NCI-H524 treated with DMSO at 0.1 percent for 48 hours (cell line): ENCODE results near the gene PSMC3IP.
"Not testable (repeated sequence)": the region's sequence is repeated elsewhere in the genome, so short reads cannot be mapped to it uniquely, and the experiment has no call there.

Source experiments
- DNase-seq: peaks from one replicate; lab custom pipeline; 2025; lab: John Stamatoyannopoulos, UW

The PSMC3IP gene

GRCh38 chr17:42560246-42560645, 17.3 kb downstream of the PSMC3IP start:
- no peak for DNase-seq

GRCh38 chr17:42559075-42559474, 18.5 kb downstream of the PSMC3IP start:
- no peak for DNase-seq

DNA sequence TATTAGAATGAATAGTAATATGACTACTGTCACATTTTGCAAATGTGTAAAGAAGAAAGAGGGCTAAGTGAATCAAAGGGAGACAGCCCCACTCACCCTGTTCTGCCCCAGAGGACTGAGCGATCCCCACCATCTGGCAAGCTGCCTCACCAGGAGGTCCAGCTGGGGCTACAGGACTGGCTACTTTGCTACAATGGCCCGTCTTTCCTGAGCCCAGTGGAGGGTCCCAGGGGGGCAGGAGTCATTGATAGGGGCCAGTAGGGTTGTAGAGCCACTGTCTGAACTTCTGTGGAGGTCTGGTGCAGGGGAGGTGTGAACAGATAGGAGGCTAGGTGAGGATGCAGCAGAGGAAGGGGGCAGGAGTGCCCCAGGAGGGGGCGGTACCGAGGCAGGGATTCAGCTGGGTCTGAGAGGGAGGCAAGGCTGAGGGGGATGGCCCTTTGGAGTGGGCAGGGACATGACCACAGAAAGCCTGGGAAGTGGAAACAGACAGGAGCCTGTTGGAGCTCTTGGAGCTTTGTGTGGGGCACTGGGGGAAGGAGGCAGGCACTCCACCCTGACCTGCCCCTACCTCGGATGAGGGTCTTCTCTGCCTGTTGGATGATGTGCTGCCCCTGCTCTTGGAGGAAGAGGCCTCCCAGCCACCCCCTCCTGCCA, 21.4 kb downstream of the PSMC3IP start:
- DNase-seq, result not testable (repeated sequence)

DNA sequence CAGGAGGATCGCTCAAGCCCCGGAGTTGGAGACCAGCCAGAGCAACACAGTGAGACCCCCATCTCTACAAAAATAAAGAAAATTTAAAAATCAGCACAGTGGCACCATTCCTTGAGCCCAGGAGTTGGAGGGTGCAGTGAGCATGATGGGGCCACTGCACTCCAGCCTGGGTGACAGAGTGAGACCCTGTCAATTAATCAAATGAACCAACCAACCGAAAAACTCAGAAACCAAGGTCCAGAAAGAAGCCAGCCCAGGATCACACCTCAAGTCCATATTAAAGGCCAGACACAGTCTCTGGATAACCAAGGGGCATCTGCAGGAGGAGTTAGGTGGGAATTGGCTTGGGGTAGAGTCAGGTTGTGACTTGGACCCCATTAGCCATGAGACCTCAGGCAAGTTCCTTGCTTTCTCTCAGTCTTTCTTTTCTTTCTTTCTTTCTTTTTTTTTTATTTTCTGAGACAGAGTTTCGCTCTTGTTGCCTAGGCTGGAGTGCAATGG, 22.4 kb downstream of the PSMC3IP start:
- no peak for DNase-seq

GRCh38 chr17:42554250-42555121, 23.0 kb downstream of the PSMC3IP start:
- no peak for DNase-seq

GRCh38 chr17:42553866-42554249, 23.7 kb downstream of the PSMC3IP start:
- DNase-seq, result no peak

DNA sequence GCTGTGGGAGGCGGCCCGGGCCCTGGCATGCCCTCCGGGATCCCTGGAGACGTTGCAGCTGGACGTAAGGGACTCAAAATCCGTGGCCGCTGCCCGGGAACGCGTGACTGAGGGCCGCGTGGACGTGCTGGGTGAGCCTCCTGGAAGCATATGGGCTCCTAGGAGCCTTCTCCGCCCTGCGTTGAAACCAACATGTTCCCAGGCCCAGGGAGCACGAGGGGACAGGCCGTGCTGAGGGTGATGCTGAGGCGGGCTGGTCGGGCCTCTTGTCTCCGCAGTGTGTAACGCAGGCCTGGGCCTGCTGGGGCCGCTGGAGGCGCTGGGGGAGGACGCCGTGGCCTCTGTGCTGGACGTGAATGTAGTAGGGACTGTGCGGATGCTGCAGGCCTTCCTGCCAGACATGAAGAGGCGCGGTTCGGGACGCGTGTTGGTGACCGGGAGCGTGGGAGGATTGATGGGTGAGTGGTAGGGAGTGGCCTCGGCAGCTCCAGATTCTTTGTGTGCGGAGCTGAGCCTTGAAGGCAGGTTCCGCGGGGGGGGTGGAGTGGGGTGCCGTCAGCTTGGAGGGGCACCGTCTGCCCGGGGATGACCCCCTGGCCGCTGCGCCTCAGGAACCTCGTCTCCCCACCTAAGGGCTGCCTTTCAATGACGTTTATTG, 24.2 kb downstream of the PSMC3IP start:
- DNase-seq, result no peak

DNA sequence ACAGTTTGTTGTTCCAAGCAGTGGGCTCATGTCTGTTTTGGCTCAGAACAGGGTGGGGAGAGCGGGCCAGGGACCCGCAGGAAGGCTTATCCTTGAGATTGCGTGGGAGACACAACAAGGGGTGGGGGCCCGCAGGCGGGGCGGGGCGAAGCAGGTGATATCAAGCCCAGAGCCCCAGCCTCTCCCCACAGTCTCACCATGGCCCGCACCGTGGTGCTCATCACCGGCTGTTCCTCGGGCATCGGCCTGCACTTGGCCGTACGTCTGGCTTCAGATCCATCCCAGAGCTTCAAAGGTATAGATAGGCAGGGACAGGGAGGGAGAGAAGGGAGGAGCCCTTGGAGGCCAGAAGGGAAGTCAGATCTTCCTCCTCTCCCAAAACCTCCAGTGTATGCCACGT, 24.8 kb downstream of the PSMC3IP start, which contains the start of gene HSD17B1:
Gene HSD17B1, plus strand, starts transcription at position 188 of the 400 bp plus-strand sequence. Its CDS starts 11 bp downstream, at position 199.
- DNase-seq, result not testable (repeated sequence)

- DNase-seq, result no peak
Measured at GRCh38 chr17:42548993-42549755, 28.4 kb downstream of the PSMC3IP start.

GRCh38 chr17:42548070-42548837, 29.3 kb downstream of the PSMC3IP start:
- peak; percentile 4 for DNase-seq

DNA sequence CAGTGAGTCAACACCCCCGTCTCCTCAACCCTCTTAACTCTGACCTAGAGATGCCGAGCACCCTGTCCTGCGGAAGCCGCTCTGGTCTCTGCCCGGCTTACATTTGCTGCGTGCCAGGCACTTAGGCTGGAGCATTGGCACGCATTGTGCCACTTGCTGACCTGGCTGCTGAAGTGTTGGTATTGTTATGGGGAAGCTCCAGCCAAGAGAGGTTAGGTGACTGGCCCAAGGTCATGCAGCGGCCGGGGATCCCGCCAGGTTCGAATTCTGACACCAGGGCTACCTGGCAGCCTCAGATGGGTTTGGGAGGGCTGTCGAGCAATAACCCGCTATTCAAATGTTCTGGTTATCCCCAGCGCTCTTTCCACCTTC, 29.8 kb downstream of the PSMC3IP start:
- DNase-seq, result no peak

- DNase-seq, result no peak
Measured at GRCh38 chr17:42547001-42547461, 30.5 kb downstream of the PSMC3IP start.

- DNase-seq, result not testable (repeated sequence)
Measured at GRCh38 chr17:42545755-42546505, 31.6 kb downstream of the PSMC3IP start.

GRCh38 chr17:42544874-42545283, 32.6 kb downstream of the PSMC3IP start:
- no peak for DNase-seq

- no peak for DNase-seq
Measured at GRCh38 chr17:42543190-42544079, 34.1 kb downstream of the PSMC3IP start.

- no peak for DNase-seq
Measured at GRCh38 chr17:42541041-42541833, 36.3 kb downstream of the PSMC3IP start.

DNA sequence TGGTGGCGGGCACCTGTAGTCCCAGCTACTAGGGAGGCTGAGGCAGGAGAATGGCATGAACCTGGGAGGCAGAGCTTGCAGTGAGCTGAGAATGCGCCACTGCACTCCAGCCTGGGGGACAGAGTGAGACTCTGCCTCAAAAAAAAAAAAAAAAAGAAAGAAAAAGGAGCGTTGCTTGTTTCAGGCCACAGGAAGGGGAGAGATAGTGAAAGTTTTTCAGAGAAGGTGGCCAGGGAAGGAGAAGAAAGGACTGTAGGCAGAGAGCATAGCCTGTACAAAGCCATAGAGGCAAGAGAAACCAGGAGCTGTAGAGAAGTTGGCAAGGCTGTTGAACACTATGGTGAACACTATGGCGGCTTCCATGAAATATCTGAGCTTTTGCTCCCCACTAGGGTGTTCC, 37.0 kb downstream of the PSMC3IP start:
- not testable (repeated sequence) for DNase-seq

DNA sequence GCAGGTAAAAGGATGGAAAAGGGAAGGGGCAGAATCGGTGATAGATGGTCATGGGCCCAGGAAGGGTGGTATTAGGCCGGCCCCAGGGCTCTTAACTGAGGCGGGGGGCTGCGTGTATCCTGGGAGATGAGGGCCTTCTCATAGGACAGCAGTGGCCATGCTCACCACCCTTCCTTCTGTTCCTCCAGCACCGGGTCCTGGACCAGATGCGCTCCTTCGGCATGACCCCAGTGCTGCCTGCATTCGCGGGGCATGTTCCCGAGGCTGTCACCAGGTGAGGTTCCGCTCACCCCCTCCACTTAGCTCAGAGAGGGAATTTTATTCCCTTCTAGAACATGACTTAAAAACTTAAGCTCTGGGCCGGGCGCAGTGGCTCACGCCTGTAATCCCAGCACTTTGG, 39.0 kb downstream of the PSMC3IP start:
- no peak for DNase-seq
